Measurements from ENCODE around the gene CELF4.

Gene CELF4

DNA sequence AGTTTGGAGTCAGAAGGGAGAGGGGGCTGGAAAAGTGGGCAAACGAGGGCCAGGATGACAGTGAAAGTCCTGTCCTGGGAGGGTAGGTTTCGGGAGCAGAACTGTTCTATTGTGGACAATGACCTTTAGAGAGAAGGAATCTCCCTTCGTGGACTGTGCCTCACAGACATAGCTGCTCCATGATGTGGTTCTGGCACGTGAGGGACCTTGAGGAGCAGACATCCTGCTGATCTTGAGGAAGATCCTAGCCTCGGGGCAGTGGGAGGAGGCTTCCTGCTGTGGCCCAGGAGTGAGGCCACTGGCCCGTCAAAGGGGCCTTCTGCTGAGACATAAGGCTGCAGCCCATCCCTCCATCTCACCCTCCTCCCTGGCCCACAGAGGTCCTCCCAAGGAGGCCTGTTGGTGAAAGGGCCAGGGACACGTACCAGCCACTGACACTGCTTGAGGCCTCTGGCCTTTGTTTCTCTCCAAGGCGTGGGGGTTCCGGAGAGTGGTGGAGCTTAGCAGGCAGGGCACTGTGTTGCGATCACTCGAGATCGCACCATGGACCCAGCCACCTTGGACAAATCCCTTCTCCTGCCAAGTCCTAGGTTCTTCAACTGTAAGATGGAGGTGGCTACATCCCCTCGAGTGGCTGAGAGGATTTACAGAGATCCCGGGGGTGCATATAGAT is 167.2 kb downstream of the CELF4 start:
- Histone ChIP-seq H3K4me1 (ENCODE audit: control insufficient read depth, low read length) (no peaks in the 10 kb centered on the region), H3K4me3 (ENCODE audit: low read length) (no peak overlapping the region), H3K9me3 (ENCODE audit: control insufficient read depth, insufficient read depth, low read length) (no peaks in the 10 kb centered on the region), H4K20me1 (ENCODE audit: control insufficient read depth, insufficient read depth, low read depth, low read length) (no peaks in the 10 kb centered on the region), H3K27ac (ENCODE audit: low read depth, low read length) (no peak overlapping the region), H3F3A (ENCODE audit: control insufficient read depth, insufficient read depth) (no peaks in the 10 kb centered on the region), H3K9me2 (replicated peaks; ENCODE audit: control insufficient read depth, low read length) (no peaks in the 10 kb centered on the region), H3K79me2 (ENCODE audit: control insufficient read depth, low read length) (no peaks in the 10 kb centered on the region), H3K36me3 (ENCODE audit: control insufficient read depth, low read length) (no peaks in the 10 kb centered on the region), H3K27me3 (ENCODE audit: control insufficient read depth, low read length) (peaks cover 2% of the 10 kb centered on the region; the same call in 1 of the 2 replicates), H3K4me2 (ENCODE audit: low read length) (no peak overlapping the region)
- TF ChIP-seq EZH2phosphoT487 (IDR thresholded peaks at IDR 0.05; ENCODE audit: borderline replicate concordance, low read length) = no peak
- TF ChIP-seq, protein P1, sequence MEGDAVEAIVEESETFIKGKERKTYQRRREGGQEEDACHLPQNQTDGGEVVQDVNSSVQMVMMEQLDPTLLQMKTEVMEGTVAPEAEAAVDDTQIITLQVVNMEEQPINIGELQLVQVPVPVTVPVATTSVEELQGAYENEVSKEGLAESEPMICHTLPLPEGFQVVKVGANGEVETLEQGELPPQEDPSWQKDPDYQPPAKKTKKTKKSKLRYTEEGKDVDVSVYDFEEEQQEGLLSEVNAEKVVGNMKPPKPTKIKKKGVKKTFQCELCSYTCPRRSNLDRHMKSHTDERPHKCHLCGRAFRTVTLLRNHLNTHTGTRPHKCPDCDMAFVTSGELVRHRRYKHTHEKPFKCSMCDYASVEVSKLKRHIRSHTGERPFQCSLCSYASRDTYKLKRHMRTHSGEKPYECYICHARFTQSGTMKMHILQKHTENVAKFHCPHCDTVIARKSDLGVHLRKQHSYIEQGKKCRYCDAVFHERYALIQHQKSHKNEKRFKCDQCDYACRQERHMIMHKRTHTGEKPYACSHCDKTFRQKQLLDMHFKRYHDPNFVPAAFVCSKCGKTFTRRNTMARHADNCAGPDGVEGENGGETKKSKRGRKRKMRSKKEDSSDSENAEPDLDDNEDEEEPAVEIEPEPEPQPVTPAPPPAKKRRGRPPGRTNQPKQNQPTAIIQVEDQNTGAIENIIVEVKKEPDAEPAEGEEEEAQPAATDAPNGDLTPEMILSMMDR (IDR thresholded peaks at IDR 0.05; ENCODE audit: low read depth, low read length, poor library complexity, severe bottlenecking) = no peak

DNA sequence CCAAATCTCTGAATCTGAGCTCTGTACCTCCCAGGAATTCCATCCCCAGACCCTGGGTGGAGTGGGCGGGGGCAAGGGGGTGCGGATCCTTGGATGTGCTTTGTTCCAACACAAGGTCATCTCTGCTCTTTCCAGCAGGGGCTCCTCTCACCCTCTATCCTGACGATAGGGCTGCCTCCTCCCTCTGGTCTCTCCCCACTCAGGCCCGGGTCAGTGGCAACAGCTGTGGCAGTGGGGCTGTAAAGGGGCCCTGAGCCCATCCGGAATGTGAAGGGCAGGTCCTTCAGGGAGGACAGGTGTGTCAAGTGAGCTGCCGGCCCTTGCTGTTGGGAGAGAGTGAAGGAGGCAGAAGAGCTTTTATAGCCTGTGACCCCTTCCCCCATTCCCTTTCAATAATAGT is 167.8 kb downstream of the CELF4 start:
- Histone ChIP-seq H4K20me1 (ENCODE audit: control insufficient read depth, insufficient read depth, low read depth, low read length) (no peaks in the 10 kb centered on the region), H3K36me3 (ENCODE audit: control insufficient read depth, low read length) (no peaks in the 10 kb centered on the region), H3K79me2 (ENCODE audit: control insufficient read depth, low read length) (no peaks in the 10 kb centered on the region), H3K4me1 (ENCODE audit: control insufficient read depth, low read length) (no peaks in the 10 kb centered on the region), H3K4me2 (ENCODE audit: low read length) (no peak overlapping the region), H3K9me3 (ENCODE audit: control insufficient read depth, insufficient read depth, low read length) (no peaks in the 10 kb centered on the region), H3K27ac (ENCODE audit: low read depth, low read length) (no peak overlapping the region), H3K9me2 (replicated peaks; ENCODE audit: control insufficient read depth, low read length) (no peaks in the 10 kb centered on the region), H3K27me3 (ENCODE audit: control insufficient read depth, low read length) (peaks cover 7% of the 10 kb centered on the region), H3F3A (ENCODE audit: control insufficient read depth, insufficient read depth) (no peaks in the 10 kb centered on the region), H3K4me3 (ENCODE audit: low read length) (no peak overlapping the region)
- no peak for TF ChIP-seq EZH2phosphoT487 (IDR thresholded peaks at IDR 0.05; ENCODE audit: borderline replicate concordance, low read length)

GRCh38 chr18:37396971-37397720 is 168.5 kb downstream of the CELF4 start:
- Histone ChIP-seq H3K27me3 (ENCODE audit: control insufficient read depth, low read length) (peaks cover 13% of the 10 kb centered on the region), H3K27ac (ENCODE audit: low read depth, low read length) (no peak overlapping the region), H3K36me3 (ENCODE audit: control insufficient read depth, low read length) (no peaks in the 10 kb centered on the region), H3K79me2 (ENCODE audit: control insufficient read depth, low read length) (no peaks in the 10 kb centered on the region), H3K9me3 (ENCODE audit: control insufficient read depth, insufficient read depth, low read length) (no peaks in the 10 kb centered on the region), H3F3A (ENCODE audit: control insufficient read depth, insufficient read depth) (no peaks in the 10 kb centered on the region), H3K4me3 (ENCODE audit: low read length) (no peak overlapping the region), H3K4me1 (ENCODE audit: control insufficient read depth, low read length) (no peaks in the 10 kb centered on the region), H3K9me2 (replicated peaks; ENCODE audit: control insufficient read depth, low read length) (no peaks in the 10 kb centered on the region), H4K20me1 (ENCODE audit: control insufficient read depth, insufficient read depth, low read depth, low read length) (no peaks in the 10 kb centered on the region), H3K4me2 (ENCODE audit: low read length) (no peak overlapping the region)
- TF ChIP-seq EZH2phosphoT487 (IDR thresholded peaks at IDR 0.05; ENCODE audit: borderline replicate concordance, low read length) = no peak
- TF ChIP-seq, protein P1 (IDR thresholded peaks at IDR 0.05; ENCODE audit: low read depth, low read length, poor library complexity, severe bottlenecking) = no peak

DNA sequence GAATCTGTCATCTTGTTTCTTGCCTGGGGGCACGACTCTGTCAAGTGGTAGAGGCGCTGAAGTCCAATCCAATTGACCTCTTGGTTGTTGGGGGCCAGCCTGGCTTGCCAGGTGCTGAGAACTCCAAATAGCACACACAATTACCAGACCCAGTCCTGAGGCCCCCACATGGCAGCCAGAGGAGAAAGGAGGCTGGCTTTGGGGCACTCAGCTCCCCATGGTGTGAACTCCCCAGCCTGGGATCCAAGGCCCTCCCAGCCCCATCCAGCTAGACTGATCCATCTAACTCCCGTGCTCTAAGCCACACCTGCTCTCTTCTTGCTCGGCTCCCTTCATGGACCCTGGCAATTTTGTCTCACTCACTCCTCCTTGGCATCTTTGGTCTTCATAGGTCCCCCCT is 170.0 kb downstream of the CELF4 start:
- Histone ChIP-seq H3K4me2 (ENCODE audit: low read length) (no peak overlapping the region), H3F3A (ENCODE audit: control insufficient read depth, insufficient read depth) (no peaks in the 10 kb centered on the region), H3K79me2 (ENCODE audit: control insufficient read depth, low read length) (no peaks in the 10 kb centered on the region), H3K9me3 (ENCODE audit: control insufficient read depth, insufficient read depth, low read length) (no peaks in the 10 kb centered on the region), H3K4me3 (ENCODE audit: low read length) (no peak overlapping the region), H4K20me1 (ENCODE audit: control insufficient read depth, insufficient read depth, low read depth, low read length) (no peaks in the 10 kb centered on the region), H3K36me3 (ENCODE audit: control insufficient read depth, low read length) (no peaks in the 10 kb centered on the region), H3K9me2 (replicated peaks; ENCODE audit: control insufficient read depth, low read length) (no peaks in the 10 kb centered on the region), H3K27ac (ENCODE audit: low read depth, low read length) (no peak overlapping the region), H3K4me1 (ENCODE audit: control insufficient read depth, low read length) (no peaks in the 10 kb centered on the region), H3K27me3 (ENCODE audit: control insufficient read depth, low read length) (peaks cover 13% of the 10 kb centered on the region)
- TF ChIP-seq, protein P1 (IDR thresholded peaks at IDR 0.05; ENCODE audit: low read depth, low read length, poor library complexity, severe bottlenecking) = no peak
- TF ChIP-seq EZH2phosphoT487 (IDR thresholded peaks at IDR 0.05; ENCODE audit: borderline replicate concordance, low read length) = no peak
